ENCODE data around the gene PLTP.
A peak's percentile ranks its signal among the peaks of the same experiment; 100 is the strongest.

GRCh38 chr20:45880988-45881788, 30.8 kb downstream of the PLTP start, which contains the start of gene ZSWIM1:
- TF ChIP-seq CTCF (IDR thresholded peaks at IDR 0.05) (no peak), POLR2A (IDR thresholded peaks at IDR 0.05) (peak; percentile 41 to 58)
